Right ventricle myocardium superior (tissue), 1 donor: ENCODE results near the gene DIAPH1. TPM values are rescaled to one million over a fixed set of nuclear protein-coding genes. Genes with fewer than 3 reads are reported as not detected.
A peak's percentile ranks its signal among the peaks of the same experiment; 100 is the strongest.

Experiments
- ATAC-seq: fragments of 200-7000 bp; cut with Tn5 transposase; one replicate; pipeline ENCODE4 v1.9.1; 2020; ENCODE audit warnings: mild to moderate bottlenecking; ENCODE audit not compliant: poor library complexity
- DNase-seq: peaks from one replicate; pipeline ENCODE4 v3.0.0-alpha.2; 2020
- intact Hi-C: fragments of 100-400 bp; cut with DNase I; formaldehyde crosslinking; loops from one replicate; pipeline ENCODE4 v1.11.2; 2022
- total RNA-seq: library from RNA; stranded (reverse); fragmentation: NEBNext Ultra II Directional; extraction: Animal tissue kit (Norgen Biotek cat#: 25700); gene quantifications from one replicate; pipeline ENCODE4 v1.2.1, GENCODE V29; 2021
- donor health status: DM: no; HTN: yes; CAD: no; lungs with severe emphysema.

DIAPH1 gene
- total RNA-seq, 1 donor from 2014 or later: 32.0 TPM

DNA sequence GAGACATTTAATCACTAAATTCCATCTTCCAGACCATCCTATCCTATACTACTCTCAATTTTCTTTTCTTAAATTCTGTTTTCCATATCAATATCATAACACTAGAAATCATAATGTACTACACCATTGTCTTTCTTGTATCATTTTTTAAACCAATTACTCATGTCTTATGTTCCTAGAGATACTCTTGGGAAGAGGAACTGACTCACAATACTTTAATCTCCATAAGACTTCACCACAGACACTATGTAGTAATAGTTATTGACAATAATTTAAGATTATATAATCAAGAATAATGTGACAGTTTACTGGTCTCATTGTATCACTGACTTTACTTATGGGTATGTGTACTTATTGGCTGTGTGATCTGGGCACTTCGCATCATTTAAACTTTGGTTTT lies 86.1 kb downstream of the DIAPH1 start:
- DNase-seq (no peak), ATAC-seq (no peak)
- intact Hi-C loops: no loop called here

DNA sequence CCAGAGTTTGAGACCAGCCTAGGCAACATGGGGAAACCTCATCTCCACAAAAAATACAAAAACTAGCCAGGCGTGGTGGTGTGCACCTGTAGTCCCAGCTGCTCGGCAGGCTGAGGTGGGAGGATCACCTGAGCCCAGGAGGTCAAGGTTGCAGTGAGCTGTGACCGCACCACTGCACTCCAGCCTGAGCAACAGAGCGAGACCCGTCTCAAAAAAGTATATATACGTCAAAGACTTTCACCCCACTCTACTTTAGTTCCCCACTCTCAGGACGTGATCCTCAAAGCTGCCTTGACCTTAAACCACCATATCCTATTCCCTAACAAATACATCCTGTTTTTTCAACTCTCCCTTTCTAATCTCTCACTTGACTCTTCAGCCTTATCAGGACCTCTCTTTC lies 88.9 kb downstream of the DIAPH1 start:
- intact Hi-C loops: loop anchor here (2.0 to 5.0 kb wide), 2 partner anchors 29 to 103 kb away; no protein-coding TSS in a partner anchor
- DNase-seq (no peak), ATAC-seq (no peak)

DNA sequence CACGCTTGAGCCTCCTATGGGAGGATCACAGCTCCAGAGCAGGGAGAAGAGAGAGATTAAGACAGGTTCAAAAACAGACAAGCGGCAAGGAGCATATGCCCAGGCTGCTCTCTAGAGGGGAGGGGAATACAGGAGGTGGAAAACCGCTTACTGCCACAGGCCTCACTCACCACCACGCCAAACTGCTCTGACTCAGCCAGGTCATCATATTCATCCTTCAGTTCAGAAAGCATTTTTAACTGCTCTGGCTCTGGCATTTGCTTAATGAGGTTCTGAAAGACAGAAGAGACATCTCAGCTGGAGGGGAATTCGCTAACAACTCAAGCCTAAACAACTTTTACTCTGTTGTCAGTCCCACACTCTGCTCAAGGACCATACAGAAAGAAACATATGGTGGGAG lies 89.8 kb downstream of the DIAPH1 start:
- no peak for DNase-seq
- ATAC-seq: peak; percentile 58
- intact Hi-C loops: loop anchor here (2.0 to 5.0 kb wide), 2 partner anchors 30 to 102 kb away; no protein-coding TSS in a partner anchor

DNA sequence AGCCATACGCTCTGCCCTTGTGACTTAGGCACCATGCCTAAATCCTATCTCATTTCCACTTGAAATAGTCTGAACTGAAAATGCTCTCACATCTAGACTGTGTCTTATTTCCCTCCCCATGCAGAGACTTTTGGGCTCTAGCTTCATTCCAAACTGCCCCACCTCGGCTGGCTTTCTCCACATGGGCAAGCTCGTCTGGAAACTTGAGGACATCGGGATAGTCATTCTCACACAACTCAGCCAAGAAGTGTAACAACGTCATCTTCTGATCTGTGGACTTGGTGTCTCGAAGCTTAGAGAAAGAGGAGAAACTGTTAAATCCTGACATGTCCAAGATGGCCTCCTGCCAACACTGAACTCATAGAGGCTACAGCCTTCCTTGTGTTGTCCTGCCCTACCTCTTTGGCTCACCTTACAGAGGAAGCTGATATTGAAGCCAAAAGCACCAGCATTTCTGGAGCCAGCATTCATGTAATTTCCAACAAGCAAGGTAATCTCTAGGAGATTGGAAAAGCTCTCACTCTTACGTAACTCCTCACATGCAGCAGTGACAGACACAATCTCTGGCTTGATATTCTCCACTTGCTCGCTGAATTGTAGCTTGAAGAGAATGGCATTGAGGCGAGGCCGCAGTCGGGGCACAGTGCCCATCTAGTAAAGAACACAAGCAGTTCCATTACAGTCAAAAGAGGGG lies 90.4 kb downstream of the DIAPH1 start:
- ATAC-seq (peak; percentile 75), DNase-seq (peak; percentile 71)
- intact Hi-C loops: loop anchor here (2.0 to 5.0 kb wide), 2 partner anchors 30 to 101 kb away; no protein-coding TSS in a partner anchor

DNA sequence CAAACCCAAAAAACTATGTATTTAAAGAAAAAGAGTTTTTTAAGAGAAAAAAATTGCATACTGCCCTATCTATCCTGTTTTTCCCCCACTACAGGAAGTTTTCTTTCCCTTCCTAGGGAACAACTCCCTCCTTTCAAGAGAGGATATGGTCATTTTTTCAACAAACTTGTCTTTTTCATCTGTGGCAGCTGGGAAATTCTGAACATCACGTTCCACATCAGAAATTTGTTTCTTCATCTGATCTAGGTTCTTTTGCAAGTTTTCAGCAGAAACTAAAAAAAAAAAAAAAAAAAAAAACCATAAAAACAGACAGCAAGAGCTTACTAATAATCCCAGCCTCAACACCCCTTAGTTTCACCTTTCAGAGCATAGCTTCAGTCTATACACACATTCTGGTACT lies 91.4 kb downstream of the DIAPH1 start:
- intact Hi-C loops: loop anchor here (5.0 kb wide), 1 partner anchor 100 kb away; no protein-coding TSS in a partner anchor
- DNase-seq (no peak), ATAC-seq (no peak)

DNA sequence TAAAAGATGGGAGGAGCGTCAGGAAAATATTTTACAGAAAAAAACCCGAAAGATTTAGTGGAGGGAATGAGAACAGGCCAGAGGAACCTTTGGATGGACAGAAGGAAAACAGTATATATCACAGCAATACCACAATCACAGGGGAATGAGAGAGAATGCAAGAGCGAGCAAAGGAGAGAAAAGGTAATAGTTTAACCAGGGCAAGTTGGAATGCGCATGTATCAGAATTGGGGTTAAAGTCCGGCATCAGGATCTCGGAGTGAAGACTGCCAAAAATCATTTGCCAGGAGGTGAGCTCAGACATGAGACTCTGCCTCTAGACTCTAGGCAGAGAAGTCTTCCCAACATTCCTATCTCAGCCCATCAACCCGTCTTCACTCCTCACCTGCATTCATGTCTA lies 93.1 kb downstream of the DIAPH1 start:
- intact Hi-C loops: loop anchor here (5.0 kb wide), 1 partner anchor 98 kb away; no protein-coding TSS in a partner anchor
- no peak for DNase-seq
- ATAC-seq: no peak

DNA sequence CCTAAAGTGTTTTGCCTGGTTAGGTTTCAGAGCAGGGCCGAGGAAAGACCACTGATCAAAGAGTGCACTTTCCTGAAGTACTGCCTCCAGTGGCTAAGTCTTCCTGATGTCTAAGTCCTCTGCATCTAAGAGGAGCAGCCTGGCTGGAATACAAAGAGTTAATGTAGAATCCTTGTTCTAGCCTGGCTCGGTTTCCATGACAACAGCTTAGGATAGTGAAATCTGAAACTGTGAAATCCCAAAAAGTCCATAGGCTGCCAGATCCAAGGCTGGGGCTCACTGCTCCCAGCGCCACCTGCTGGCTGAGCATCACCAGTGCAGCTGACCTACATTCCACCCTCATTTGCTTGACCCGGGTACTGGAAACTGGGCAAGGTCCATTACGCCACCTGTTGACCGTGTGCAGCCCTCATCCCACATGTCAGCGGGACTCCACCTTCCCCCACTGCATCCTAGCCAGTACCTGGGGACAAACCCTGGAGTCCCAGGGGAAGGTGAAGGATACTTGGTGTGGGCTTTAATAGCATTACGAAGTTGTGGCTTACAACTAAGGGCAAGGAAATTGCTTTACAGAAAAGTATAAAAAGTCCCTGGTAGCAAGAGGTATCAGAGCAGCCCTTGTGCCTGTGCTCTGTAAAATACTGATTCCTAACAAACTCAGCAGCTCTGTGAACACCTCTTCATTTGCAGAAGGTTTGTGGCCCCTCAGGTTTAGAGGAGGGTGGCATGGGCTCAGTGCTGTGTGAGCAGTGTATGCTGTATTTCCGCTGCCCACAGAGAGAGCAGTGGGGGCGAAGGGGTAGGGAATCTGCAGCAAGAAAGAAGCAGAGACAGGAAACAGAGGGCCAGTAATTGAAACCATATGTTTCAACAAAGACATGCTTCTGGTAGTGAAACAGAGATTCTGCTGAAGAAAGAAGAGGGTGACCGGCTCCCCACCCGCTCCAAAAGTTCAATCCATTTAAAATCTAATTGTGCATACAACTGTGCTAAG lies 93.9 kb downstream of the DIAPH1 start:
- DNase-seq (peak; percentile 91), ATAC-seq (peak; percentile 78)
- intact Hi-C loops: loop anchor here (5.0 kb wide), 1 partner anchor 98 kb away; no protein-coding TSS in a partner anchor

DNA sequence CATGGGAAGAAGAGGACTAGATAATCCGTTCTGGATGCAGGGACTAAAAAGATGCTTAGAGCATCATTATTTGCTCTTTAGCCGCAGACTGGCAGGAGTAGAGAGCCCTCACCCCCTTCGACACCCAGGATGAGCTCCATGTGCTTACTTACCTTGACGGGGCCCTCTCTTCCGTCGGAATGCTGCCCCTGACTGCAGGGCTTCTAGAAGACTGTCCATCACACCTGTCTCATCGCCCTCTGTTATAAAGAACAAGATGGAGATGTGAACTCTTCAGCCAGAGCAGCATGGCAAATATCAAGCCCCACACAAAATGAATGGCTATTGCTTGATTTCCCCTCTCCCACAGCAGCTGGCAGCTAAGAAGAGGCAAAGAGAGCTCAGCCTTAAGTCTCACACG lies 94.8 kb downstream of the DIAPH1 start:
- intact Hi-C loops: no loop called here

DNA sequence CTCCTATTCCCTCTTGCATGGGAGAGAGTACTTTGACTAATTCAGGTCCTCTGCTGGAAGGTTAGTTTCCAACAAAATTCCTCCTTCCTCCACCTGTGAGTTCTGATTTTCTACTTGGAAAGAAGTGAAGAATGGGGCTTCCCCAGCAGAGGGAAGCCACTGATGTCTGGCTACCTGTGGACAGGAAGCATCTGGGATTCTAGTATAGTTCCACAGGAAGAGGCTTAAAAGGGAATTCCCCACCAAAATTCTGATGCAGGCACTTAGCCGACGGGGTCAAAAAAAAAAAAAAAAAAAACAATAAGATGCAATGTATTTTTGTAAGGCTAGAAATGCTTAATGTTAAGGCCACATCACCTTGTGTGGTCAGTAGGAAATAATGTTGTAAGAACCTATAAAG lies 96.5 kb downstream of the DIAPH1 start:
- intact Hi-C loops: no loop called here
- no peak for DNase-seq
- ATAC-seq: no peak

More for the DNA sequence above, 94.8 kb downstream of the DIAPH1 start:
- no peak for ATAC-seq
- no peak for DNase-seq

DNA sequence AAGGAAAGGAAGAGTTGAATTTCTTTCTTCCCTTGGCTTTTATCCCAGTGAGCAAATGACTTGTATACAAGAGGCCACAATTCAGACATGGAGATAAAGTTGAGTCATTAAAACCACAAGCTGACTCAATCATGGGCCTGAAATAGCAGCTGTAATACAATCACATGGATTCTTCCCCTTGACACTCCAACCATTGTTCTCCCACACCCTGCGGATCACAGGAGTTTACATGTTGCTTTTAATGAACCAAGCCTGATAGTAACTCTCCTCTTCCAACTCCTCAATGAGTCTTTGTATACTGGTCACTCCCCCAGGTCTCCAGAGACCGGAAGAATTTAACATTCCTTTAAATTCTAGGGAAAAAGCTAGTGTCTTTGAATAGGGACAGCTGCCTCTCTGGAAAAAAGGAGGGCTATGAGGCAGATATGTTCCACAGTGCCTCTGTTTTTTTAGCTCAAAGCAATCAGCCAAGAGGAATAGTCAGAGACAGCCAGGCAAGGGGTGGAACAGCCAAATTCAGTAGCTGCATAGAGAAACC lies 97.5 kb downstream of the DIAPH1 start:
- intact Hi-C loops: no loop called here
- ATAC-seq: peak; percentile 78

DNA sequence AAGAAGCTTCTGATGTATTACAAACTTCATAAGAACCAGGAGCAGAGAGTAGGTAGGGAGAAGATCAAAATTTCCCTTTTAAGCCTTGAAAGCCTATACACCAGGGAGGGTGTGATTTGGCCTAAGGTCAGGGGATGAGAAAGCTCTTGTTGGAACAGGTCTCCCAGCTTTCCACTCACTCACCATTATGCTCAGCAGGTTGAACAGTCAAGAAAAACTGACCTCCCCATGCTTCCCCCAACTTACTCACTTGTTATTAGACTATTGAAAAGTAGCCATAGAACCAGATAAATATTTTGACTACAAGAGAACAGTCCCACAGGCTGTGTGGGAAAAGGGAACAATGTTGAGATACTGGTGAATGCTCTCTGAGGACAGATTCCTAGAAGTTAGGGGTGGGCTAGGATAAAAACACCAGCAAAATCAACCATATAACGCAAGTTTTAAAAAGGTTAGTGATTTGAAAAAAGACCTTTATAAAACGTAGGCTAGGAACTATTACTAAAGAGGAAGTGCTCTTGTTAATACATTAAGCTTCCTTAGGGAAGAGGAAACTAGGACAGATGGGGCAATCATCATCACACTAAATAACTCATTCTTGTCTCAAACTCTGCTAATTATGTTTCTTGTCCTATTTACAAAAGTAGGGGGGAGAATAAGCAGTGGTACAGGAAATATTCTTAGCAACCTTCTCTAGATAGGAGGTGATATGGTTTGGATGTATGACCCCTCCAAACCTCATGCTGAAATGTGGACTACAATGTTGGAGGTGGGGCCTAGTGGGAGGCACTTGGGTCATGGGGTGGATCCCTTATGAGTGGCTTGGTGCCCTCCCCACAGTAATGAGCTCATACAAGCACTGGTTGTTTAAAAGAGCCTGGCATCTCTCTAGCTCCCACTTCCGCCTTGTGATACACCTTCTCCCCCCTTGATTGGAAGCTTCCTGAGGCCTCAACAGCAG lies 98.9 kb downstream of the DIAPH1 start:
- no peak for ATAC-seq
- no peak for DNase-seq
- intact Hi-C loops: no loop called here

More for the DNA sequence above, 97.5 kb downstream of the DIAPH1 start:
- DNase-seq: no peak

DNA sequence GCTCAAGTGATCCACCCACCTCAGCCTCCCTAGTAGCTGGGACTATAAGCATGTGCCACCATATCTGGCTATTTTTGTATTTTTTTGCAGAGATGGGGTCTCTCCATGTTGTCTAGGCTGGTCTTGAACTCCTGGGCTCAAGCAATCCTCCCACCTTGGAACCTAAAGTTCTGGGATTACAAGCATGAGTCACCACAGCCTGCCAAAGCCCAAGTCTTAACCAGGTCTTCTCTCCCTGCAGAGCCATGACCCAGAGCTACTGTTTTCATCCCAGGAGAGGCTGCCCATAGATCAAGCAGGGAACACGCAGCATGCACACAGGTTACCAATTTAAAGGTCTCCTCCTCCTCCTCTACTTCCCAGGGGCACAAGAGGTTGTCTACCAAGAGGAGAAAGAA lies 100.2 kb downstream of the DIAPH1 start:
- no peak for DNase-seq
- no peak for ATAC-seq
- intact Hi-C loops: no loop called here

DNA sequence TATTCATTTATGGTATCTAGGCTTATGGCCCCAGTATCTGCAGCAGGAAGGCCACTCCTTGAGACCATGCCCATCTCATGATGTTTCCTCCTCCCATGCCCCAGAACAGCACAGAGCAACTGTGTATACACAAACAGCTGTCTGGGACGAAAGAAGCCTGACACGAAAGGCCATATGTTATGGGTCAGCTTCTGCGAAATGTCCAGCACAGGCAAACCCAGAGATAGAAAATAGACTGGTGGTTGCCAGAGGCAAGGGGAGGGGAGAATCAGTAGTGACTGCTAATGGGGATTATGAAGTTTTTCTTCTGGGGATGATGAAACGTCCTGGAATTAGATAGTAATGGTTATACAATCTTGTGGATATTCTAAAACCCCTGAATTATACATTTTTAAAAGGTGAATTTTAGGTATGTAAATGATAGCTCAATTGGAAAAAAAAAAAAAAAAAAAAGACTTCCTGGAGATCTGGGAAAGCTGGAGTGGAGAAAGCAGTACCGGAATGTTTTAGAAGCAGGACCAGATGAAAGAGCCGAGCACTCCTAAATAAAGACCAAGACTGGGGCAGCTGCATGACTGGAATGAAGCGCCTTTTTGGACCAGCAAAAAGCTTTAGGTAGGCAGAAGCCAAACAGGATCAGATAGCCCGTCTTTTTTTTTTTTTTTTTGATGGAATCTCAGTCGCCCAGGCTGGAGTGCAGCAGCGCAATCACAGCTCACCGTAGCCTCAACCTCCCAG lies 100.8 kb downstream of the DIAPH1 start:
- no peak for DNase-seq
- intact Hi-C loops: no loop called here
- ATAC-seq: no peak

DNA sequence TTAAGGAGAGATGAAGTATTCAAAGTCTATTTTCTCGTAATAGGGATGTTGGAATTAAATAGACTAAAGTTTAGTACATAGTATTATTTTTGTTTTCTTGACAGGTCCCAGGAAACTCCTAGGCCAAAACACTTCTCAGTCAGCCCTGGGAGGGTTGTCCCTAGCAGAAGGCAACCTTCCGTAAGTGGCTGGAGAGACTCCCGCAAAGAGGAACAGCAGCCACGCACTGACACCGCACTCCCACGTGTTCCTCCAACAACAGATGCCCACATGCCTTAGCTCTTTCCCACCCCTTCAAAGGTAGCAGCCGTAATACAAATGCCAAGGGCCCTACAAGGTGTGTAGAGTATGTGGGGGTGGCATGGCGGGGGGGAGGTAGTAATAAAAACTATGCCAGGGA lies 101.5 kb downstream of the DIAPH1 start:
- no peak for ATAC-seq
- intact Hi-C loops: no loop called here
- DNase-seq: no peak

DNA sequence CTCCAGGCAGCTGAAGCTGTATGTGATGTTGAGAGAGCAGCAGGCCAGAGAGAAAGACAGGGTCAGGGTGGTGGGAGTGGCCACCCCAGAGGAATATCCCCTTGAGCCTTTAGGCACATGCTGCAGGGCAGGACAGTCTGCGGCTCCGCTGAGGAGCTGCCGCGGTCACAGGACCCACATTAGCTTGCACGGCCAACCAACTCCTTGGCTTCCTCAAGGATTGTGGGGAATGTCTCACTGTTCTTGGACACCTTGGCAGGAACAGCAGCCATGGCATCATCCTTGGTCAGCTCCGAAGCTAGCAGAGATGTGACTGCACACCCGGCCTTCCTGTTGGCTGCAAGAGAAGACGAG lies 102.2 kb downstream of the DIAPH1 start:
- intact Hi-C loops: no loop called here
- DNase-seq (peak; percentile 51), ATAC-seq (no peak)

DNA sequence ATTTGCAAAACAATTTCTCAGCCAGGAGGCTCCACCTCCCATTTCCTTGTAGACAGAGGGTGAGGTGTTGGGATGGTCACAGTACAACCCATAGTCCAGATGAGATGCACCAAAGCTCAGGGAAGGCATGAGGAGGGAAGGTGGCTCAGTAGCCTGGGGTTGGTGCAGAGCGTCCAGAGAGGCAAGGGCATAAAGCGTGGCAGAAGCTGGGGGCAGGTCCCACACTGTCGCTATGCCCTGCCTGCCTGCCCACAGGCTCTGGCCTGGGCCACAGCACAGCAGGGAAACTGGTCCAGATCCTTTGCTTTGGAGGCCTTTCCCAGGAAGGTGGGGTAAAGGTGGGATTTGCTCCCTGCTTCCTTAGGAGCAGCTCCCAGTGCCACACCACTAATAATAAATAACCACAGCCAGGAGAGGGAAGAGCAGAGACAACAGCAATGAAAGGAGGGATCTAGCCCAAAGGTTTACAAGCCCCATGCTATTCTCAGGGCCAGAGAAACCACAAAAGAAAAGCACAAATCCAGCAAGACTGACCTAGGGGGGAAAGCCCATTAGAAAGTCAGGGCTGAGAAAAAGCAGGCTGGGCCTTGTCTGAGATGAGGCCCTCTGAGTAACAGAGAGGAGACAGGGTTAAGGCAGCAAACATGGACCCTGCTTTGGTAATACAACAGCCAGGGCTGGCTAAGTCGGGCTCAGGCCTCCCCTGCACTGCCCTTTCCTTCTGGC lies 102.7 kb downstream of the DIAPH1 start:
- no peak for DNase-seq
- ATAC-seq: no peak
- intact Hi-C loops: no loop called here

DNA sequence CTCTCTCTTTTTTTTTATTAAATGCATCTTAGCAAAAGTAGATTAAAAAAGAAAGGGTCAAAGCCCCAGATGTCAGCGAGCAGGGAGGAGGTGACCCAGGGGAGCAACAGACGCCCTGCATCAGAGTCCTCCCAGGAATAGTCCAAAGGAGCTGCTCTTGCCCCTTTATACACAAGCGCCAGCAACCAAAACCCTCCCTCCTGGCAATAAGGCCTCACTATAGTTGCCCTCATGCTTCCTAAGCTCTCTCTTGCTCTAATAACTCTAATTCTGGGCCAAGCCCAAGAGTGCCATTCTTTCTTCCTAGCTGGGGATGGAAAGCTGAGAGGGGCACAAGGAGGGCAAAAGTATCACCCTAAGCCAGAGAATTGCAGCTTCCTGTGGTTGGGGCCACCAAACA lies 103.7 kb downstream of the DIAPH1 start:
- intact Hi-C loops: no loop called here
- no peak for DNase-seq
- no peak for ATAC-seq
